GM18507 (cell line): Measurements from ENCODE around the gene ALDH1A3.

Source experiments
- DNase-seq: peaks from one replicate; pipeline ENCODE4 v3.0.0; 2011; ENCODE audit warnings: low read depth; ENCODE audit not compliant: insufficient read length; ENCODE audit errors: extremely low spot score
- FAIRE-seq: peaks from 2 replicates; lab custom pipeline; 2011; peaks lifted over from hg19 to GRCh38; lab: Jason Lieb, UNC

The ALDH1A3 gene

GRCh38 chr15:100856867-100857266 is 22.8 kb upstream of the ALDH1A3 start:
- DNase-seq (no peak), FAIRE-seq (no peak)

GRCh38 chr15:100858294-100858693 is 21.3 kb upstream of the ALDH1A3 start:
- DNase-seq, result no peak
- no peak for FAIRE-seq

- no peak for FAIRE-seq
- no peak for DNase-seq
Measured at GRCh38 chr15:100859970-100860828, 19.4 kb upstream of the ALDH1A3 start.

- no peak for FAIRE-seq
- no peak for DNase-seq
Measured at GRCh38 chr15:100860829-100861510, 18.7 kb upstream of the ALDH1A3 start.

GRCh38 chr15:100861511-100861991 is 18.1 kb upstream of the ALDH1A3 start:
- DNase-seq, result no peak
- FAIRE-seq, result no peak

- FAIRE-seq (no peak), DNase-seq (no peak)
Measured at GRCh38 chr15:100862162-100862561, 17.5 kb upstream of the ALDH1A3 start.

GRCh38 chr15:100863075-100863795 is 16.4 kb upstream of the ALDH1A3 start:
- no peak for FAIRE-seq
- DNase-seq, result no peak

- no peak for FAIRE-seq
- no peak for DNase-seq
Measured at GRCh38 chr15:100863796-100864267, 15.8 kb upstream of the ALDH1A3 start.

GRCh38 chr15:100866386-100867330 is 13.0 kb upstream of the ALDH1A3 start:
- no peak for FAIRE-seq

GRCh38 chr15:100867433-100867832 is 12.2 kb upstream of the ALDH1A3 start:
- FAIRE-seq (no peak), DNase-seq (no peak)

More at GRCh38 chr15:100866386-100867330, 13.0 kb upstream of the ALDH1A3 start:
- no peak for DNase-seq

- no peak for FAIRE-seq
Measured at GRCh38 chr15:100869151-100869999, 10.3 kb upstream of the ALDH1A3 start.

GRCh38 chr15:100873029-100873677 is 6.5 kb upstream of the ALDH1A3 start:
- peak; percentile 88 for FAIRE-seq

More at GRCh38 chr15:100869151-100869999, 10.3 kb upstream of the ALDH1A3 start:
- DNase-seq, result no peak

GRCh38 chr15:100875495-100875894 is 4.1 kb upstream of the ALDH1A3 start:
- FAIRE-seq, result no peak
- DNase-seq, result no peak

More at GRCh38 chr15:100873029-100873677, 6.5 kb upstream of the ALDH1A3 start:
- DNase-seq, result peak; percentile 40

- DNase-seq (no peak), FAIRE-seq (no peak)
Measured at GRCh38 chr15:100875976-100876375, 3.7 kb upstream of the ALDH1A3 start.

GRCh38 chr15:100877551-100877950 is 2.1 kb upstream of the ALDH1A3 start:
- FAIRE-seq (no peak), DNase-seq (no peak)

GRCh38 chr15:100878130-100878529 is 1.5 kb upstream of the ALDH1A3 start:
- DNase-seq (no peak), FAIRE-seq (no peak)

- DNase-seq, result no peak
- no peak for FAIRE-seq
Measured at GRCh38 chr15:100878648-100879047, 983 bp upstream of the ALDH1A3 start.
